ENCODE results near the gene MAGOH.
"Not testable (repeated sequence)": the region's sequence is repeated elsewhere in the genome, so short reads cannot be mapped to it uniquely, and the experiment has no call there.

MAGOH gene

GRCh38 chr1:53219711-53220110 lies 18.6 kb downstream of the MAGOH start:
- DNase-seq = no peak

DNA sequence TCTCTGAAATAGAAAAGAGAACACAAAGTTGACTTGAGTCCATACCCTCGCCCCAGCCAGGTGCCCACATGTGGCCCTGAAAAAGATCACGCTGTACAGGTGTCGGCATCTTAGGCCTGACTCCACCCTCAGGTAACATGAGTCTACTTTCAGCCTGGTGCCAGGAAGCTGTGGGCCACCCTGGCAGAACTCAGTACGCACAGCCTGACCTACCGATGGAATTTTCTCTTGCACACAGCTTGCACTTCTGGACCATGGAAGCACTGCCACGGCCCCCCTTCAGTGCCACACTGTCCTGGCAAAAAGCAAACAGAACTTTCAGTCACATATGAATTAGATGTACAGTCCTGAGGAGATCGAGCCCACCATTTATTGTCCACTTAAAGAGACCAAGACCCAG lies 20.1 kb downstream of the MAGOH start:
- DNase-seq = no peak

GRCh38 chr1:53214376-53214940 lies 23.9 kb downstream of the MAGOH start:
- no peak for DNase-seq

- no peak for DNase-seq
Observed at GRCh38 chr1:53210954-53211353, 27.4 kb downstream of the MAGOH start.

DNA sequence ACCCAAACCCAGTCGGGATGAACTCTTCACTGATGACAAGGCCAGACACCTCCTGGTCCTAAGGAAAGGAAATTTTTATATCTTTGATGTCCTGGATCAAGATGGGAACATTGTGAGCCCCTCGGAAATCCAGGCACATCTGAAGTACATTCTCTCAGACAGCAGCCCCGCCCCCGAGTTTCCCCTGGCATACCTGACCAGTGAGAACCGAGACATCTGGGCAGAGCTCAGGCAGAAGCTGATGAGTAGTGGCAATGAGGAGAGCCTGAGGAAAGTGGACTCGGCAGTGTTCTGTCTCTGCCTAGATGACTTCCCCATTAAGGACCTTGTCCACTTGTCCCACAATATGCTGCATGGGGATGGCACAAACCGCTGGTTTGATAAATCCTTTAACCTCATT lies 28.0 kb downstream of the MAGOH start:
- no peak for DNase-seq

DNA sequence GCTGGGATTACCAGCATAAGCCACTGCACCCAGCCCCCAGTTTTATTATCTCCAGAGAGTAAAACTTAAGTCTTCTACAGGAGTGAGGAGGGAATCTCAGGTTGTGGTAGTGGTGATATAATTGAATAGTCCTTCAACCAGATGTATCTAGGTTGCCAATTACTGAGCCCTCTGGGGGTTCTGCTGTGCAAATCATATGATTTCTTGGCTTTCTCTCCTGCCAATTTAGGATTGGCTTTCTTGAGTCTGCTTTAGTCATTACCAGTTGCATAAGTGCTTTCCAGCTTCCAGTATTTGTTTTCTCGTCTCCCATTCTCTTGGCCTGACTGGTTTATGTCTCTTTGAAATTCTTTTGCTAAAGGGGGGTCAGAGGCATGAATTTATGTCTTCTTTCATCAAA lies 30.6 kb downstream of the MAGOH start:
- no peak for DNase-seq

GRCh38 chr1:53206735-53207379 lies 31.5 kb downstream of the MAGOH start:
- no peak for DNase-seq

- DNase-seq = not testable (repeated sequence)
Observed at GRCh38 chr1:53206083-53206685, 32.1 kb downstream of the MAGOH start.

DNA sequence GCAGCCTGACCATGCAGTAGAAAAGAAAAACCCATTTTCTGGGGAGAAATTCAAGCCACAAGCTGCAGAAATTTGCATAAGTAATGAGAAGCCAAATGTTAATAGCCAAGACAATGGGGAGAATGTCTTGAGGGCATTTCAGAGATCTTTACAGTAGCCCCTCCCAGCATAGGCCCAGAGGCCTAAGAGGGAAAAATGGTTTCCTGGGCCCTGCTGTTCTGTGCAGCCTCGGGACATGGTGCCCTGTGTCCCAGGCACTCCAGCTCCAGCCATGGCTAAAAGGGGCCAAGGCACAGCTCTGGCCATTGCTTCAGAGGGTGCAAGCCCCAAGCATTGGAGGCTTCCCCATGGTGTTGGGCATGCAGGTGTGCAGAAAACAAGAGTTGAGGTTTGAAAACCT lies 32.8 kb downstream of the MAGOH start:
- not testable (repeated sequence) for DNase-seq

DNA sequence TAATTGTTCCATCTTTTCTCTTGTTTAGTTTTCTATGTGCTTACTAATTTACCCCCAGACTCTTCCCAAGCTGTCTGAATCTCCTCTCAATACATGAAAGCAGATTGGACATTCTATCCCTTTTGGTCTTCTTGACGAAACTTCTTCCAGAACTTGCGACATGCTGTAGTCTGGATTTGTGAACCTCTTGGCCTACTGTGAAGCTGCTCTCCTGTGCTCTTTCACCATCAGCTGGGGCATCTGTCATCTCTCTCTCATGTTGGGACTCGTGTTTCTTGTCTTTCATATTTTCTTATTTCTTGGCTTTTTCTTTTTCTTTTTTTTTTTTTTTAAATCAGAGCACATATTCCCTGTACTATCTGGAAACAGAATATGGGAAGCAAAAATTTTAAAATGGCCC lies 34.9 kb downstream of the MAGOH start:
- DNase-seq = no peak

GRCh38 chr1:53198241-53198651 lies 40.1 kb downstream of the MAGOH start:
- DNase-seq = no peak

DNA sequence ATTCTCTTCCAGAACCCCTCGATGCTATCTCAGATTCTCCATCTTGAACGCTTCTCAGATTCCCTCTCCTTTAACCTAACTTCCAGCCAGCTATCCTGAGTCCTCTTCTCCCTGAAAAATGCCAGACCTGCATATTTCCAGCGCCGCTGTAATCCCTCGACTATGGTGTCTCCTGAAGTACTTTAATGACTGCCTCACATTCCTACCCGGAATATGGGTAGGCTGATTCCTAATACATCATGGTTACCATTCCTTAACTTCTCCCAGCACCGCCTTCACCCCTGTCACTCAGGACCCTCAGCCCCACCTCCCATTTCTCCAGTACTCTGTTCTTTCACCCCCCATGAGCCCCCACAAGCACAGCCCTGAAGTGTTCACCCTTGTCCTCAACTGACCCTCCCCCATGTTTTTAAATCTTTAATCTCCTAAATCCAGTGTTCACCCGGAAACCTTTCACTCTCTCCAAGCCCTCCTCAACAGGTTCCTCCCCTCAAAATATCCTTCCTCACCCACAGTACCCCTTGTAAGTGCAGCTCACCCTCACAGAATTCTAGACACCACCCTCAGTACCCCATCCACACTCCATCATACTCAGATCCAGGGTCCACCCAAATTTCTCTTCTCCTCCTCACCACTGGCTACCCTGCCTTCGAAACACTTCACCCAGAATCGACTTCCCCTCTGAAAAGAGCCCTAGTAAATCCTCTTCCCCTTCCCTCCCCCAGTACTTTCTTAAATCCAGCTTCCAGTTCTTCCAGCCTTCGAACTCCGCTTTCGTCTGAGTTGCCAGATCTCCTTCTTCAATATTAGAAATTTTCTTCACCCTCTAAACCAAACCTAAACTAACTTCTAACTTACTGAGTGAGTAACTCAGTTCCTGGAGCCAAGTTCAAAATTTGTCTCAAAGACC lies 40.8 kb downstream of the MAGOH start:
- DNase-seq = no peak

GRCh38 chr1:53196485-53197290 lies 41.6 kb downstream of the MAGOH start, which contains the start of gene CPT2:
CPT2 (plus strand) TSS chr1:53196824; CDS start chr1:53196944, 120 bp downstream.
- DNase-seq = peak; percentile 93

DNA sequence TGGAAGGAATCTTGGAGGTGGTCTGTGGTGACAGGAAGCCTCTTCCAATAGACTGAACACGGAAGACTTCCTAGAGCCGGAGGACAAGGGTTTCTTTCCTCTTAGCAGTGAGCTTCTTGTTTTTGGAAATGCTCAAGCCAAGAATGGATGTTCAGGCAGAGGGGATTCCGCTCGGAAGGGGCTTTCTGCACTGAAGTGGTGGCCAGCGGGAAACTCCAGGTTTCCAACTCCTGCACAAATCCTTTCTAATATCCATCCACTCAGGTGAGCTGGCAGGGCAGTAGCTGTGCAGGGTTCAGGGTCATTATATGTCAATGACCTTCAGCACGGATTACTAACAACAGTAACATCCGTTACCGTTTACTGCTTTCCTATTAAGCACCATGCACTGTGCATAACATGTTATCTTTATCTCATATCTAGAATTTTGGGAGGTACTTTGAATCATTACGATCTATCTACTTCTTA lies 42.3 kb downstream of the MAGOH start:
- DNase-seq = no peak

GRCh38 chr1:53195246-53196016 lies 42.9 kb downstream of the MAGOH start:
- no peak for DNase-seq

- no peak for DNase-seq
Observed at GRCh38 chr1:53190210-53190611, 48.1 kb downstream of the MAGOH start.

DNA sequence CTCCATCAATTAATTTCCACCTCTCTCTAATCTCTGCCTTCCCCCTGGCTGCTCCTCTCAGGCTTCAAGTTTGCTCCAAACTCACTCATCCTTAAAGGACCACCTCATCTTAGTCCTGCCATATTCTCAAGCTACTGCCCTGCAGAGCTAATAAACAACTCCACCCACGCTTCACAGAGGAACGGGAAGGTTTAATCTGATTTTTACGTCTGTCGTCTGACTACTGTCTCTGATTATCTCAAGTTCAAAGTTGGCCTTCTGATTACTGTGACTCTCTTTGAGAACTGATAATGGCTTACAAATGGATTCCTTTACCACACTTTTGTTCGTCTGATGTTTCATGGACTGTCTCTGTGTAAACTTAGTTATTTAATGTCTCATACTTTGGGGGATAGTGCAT lies 49.3 kb downstream of the MAGOH start:
- DNase-seq = no peak

- DNase-seq = no peak
Observed at GRCh38 chr1:53188099-53188498, 50.2 kb downstream of the MAGOH start.

DNA sequence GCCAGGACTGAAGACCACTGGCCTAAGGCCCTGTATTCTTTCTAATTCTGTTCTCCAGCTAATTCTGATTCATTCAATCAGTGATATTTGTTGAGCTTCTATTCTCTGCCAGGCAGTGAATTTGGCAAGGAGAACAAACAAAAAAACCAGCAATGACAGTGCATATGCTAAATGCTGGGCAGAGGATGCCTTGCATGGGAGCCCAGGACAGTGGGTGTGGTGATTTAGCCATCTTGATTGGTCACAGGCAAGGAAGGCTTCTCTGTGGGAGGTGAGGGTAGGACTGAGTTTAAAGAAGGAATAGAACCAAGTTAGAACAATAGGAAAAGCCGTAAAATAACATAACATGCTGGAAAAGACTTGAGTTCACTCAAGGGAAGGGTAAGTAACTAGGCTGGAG lies 50.9 kb downstream of the MAGOH start:
- no peak for DNase-seq

- DNase-seq = no peak
Observed at GRCh38 chr1:53186533-53186932, 51.8 kb downstream of the MAGOH start.

DNA sequence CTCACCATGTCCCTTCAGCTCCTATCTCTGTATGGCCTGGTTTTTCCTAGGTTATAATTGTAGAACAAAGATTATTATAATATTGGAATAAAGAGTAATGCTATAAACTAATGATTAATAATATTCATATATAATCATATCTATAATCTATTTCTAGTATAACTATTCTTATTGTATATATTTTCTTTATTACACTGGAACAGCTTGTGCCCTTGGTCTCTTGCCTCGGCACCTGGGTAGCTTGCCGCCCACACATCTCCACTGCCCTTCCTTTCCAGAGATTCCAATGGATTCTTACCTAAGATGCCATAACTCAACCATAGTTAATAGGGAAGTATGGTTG lies 52.4 kb downstream of the MAGOH start:
- not testable (repeated sequence) for DNase-seq
